ENCODE data around the gene DLGAP5.

Gene DLGAP5

DNA sequence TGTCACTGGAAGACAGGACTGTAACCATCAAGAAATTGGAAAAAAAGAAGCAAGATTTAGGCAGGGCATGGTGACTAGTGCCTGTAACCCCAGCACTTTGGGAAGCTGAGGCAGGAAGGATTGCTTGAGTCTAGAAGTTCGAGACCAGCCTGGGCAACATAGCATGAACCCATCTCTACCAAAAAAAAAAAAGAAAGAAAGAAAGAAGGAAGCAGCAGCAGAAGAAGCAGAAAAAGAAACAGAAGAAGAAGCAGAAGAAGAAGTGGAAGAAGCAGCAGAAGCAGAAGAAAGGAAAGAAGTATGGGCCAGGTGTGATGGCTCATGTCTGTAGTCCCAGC, 92.9 kb downstream of the DLGAP5 start:
- TF ChIP-seq, protein P1, sequence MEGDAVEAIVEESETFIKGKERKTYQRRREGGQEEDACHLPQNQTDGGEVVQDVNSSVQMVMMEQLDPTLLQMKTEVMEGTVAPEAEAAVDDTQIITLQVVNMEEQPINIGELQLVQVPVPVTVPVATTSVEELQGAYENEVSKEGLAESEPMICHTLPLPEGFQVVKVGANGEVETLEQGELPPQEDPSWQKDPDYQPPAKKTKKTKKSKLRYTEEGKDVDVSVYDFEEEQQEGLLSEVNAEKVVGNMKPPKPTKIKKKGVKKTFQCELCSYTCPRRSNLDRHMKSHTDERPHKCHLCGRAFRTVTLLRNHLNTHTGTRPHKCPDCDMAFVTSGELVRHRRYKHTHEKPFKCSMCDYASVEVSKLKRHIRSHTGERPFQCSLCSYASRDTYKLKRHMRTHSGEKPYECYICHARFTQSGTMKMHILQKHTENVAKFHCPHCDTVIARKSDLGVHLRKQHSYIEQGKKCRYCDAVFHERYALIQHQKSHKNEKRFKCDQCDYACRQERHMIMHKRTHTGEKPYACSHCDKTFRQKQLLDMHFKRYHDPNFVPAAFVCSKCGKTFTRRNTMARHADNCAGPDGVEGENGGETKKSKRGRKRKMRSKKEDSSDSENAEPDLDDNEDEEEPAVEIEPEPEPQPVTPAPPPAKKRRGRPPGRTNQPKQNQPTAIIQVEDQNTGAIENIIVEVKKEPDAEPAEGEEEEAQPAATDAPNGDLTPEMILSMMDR (IDR thresholded peaks at IDR 0.05; ENCODE audit: low read depth, low read length, missing control alignments): no peak
- no peak for DNase-seq (ENCODE audit: extremely low read depth, low read depth)
- H3K4me3 ChIP-seq (replicated peaks; ENCODE audit: low read depth, low read length): no peak overlapping the region
